Prostate gland (tissue), 2 donors: ENCODE results near the gene ECEL1. TPM values are rescaled to one million over a fixed set of nuclear protein-coding genes. Genes with fewer than 3 reads are reported as not detected.
"Not testable (repeated sequence)": the region's sequence is repeated elsewhere in the genome, so short reads cannot be mapped to it uniquely, and the experiment has no call there.

ENCODE experiments used
- DNase-seq: peaks from one replicate; pipeline ENCODE4 v3.0.0-alpha.2; 2019; ENCODE audit warnings: low spot score
- H3K27ac ChIP-seq, 2 donors: fragments of 200-600 bp; sonication (generic); 2 replicates each; pipeline ENCODE4 v1.5.1; 2017 to 2019
- H3K27me3 ChIP-seq: fragments of 200-600 bp; sonication (generic); replicated peaks from 2 replicates; pipeline ENCODE4 v1.5.1; 2019; ENCODE audit not compliant: insufficient read depth
- H3K36me3 ChIP-seq, 2 donors: fragments of 200-600 bp; sonication (generic); 1 replicate in 1 of 2; 2 replicates in 1 of 2; pipeline versions ENCODE4 v1.5.1 to v1.8.1; 2017 to 2019
- H3K4me1 ChIP-seq: fragments of 200-600 bp; sonication (generic); replicated peaks from 2 replicates; pipeline ENCODE4 v1.5.1; 2019
- H3K4me3 ChIP-seq, 2 donors: fragments of 200-600 bp; sonication (generic); 2 replicates each; pipeline ENCODE4 v1.5.1; 2017 to 2019
- H3K9me3 ChIP-seq: fragments of 200-600 bp; sonication (generic); 2 replicates; pipeline ENCODE4 v1.5.1; 2017
- CTCF ChIP-seq, 4 experiments: fragments of 200-600 bp in 2 of 4; fragments of 450-650 bp in 2 of 4; sonication (generic) in 2 of 4; IDR thresholded peaks; 1 replicate in 3 of 4; 2 replicates in 1 of 4; pipeline ENCODE4 v1.5.1; 2016 to 2019; ENCODE audit warnings: antibody characterized with exemption in 4 of 4, mild to moderate bottlenecking in 2 of 4, moderate library complexity in 2 of 4
- POLR2A ChIP-seq: fragments of 450-650 bp; IDR thresholded peaks from one replicate; pipeline ENCODE4 v1.6.1; 2016; ENCODE audit warnings: antibody characterized with exemption, mild to moderate bottlenecking
- POLR2AphosphoS5 ChIP-seq: sonication (generic); formaldehyde crosslinking; IDR thresholded peaks from one replicate; pipeline ENCODE4 v1.6.1; 2017; ENCODE audit warnings: antibody characterized with exemption
- WGBS: methylation state at CpG from one replicate; pipeline ENCODE4 v1.1.5; 2018; 5-methylcytosine and 5-hydroxymethylcytosine counted together
- intact Hi-C: fragments of 100-400 bp; cut with DNase I; formaldehyde crosslinking; loops from one replicate; pipeline ENCODE4 v1.14.2; 2022
- total RNA-seq, 2 donors: library from RNA; depleted of rRNA; stranded (reverse); fragments of >200 nt; gene quantifications; one replicate each; pipeline ENCODE4 v1.1.0, GENCODE V29; 2016

ECEL1 gene
- total RNA-seq, 2 donors from 2014 or later = 0.82 to 15.3 TPM

- no peak overlapping the region for H3K27ac ChIP-seq
- 67% methylated on average over 9 of the region's 9 CpGs for WGBS
These were observed 53.5 kb downstream of the ECEL1 start for GRCh38 chr2:232434091-232434490.

GRCh38 chr2:232433622-232434021 is 54.0 kb downstream of the ECEL1 start:
- H3K27me3 ChIP-seq, DNase-seq, intact Hi-C loops, H3K4me3 ChIP-seq, H3K27ac ChIP-seq, H3K4me1 ChIP-seq, H3K9me3 ChIP-seq, H3K36me3 ChIP-seq: not testable (repeated sequence)
- WGBS = 95% methylated on average over 8 of the region's 9 CpGs

More at GRCh38 chr2:232434091-232434490, 53.5 kb downstream of the ECEL1 start:
- H3K36me3 ChIP-seq = no peaks in the 10 kb centered on the region
- no peak overlapping the region for H3K4me3 ChIP-seq
- no peaks in the 10 kb centered on the region for H3K27me3 ChIP-seq
- no peaks in the 10 kb centered on the region for H3K9me3 ChIP-seq
- intact Hi-C loops = no loop called here
- DNase-seq = no peak
- H3K4me1 ChIP-seq = no peaks in the 10 kb centered on the region
- TF ChIP-seq CTCF (IDR thresholded peaks at IDR 0.05) (no peak), POLR2AphosphoS5 (no peak), POLR2A (no peak)

GRCh38 chr2:232432598-232433184 is 54.9 kb downstream of the ECEL1 start:
- 94% methylated on average over 7 of the region's 16 CpGs for WGBS
- Histone ChIP-seq H3K4me1 (no peaks in the 10 kb centered on the region), H3K27me3 (no peaks in the 10 kb centered on the region), H3K27ac (no peak overlapping the region), H3K36me3 (no peaks in the 10 kb centered on the region), H3K4me3 (no peak overlapping the region), H3K9me3 (no peaks in the 10 kb centered on the region)
- intact Hi-C loops = no loop called here
- TF ChIP-seq CTCF (IDR thresholded peaks at IDR 0.05) (no peak), POLR2A (no peak)
- DNase-seq = no peak

- no peak for DNase-seq
- WGBS = 93% methylated on average over 12 of the region's 16 CpGs
- Histone ChIP-seq H3K4me3 (no peak overlapping the region), H3K27me3 (no peaks in the 10 kb centered on the region), H3K36me3 (no peaks in the 10 kb centered on the region), H3K27ac (no peak overlapping the region), H3K9me3 (no peaks in the 10 kb centered on the region), H3K4me1 (no peaks in the 10 kb centered on the region)
- no peak for TF ChIP-seq POLR2A
- TF ChIP-seq POLR2AphosphoS5 = no peak
- no peak for TF ChIP-seq CTCF (IDR thresholded peaks at IDR 0.05)
- intact Hi-C loops = no loop called here
These were observed 55.7 kb downstream of the ECEL1 start for GRCh38 chr2:232431705-232432590.

Other genes with a start within 250 kb of the ECEL1 start
- gene ALPP, start 109.1 kb downstream of the ECEL1 start, total RNA-seq = under 1 TPM in 1 of 2 donors, not detected in 1; 0.97 TPM
- gene ALPG, start 81.0 kb downstream of the ECEL1 start, total RNA-seq = under 1 TPM in 1 of 2 donors, not detected in 1; 0.34 TPM
- not detected for gene ALPI, start 31.7 kb downstream of the ECEL1 start, total RNA-seq
- not detected for gene PRSS56, start 32.6 kb upstream of the ECEL1 start, total RNA-seq
- 1 to 10 TPM in 1 of 2 donors, under 1 TPM in 1; 0.34 to 1.4 TPM for gene CHRND, start 38.3 kb upstream of the ECEL1 start, total RNA-seq
- not detected for gene CHRNG, start 51.9 kb upstream of the ECEL1 start, total RNA-seq
- 1 to 10 TPM; 2.6 to 4.9 TPM for gene TIGD1, start 62.7 kb upstream of the ECEL1 start, total RNA-seq
- 10 to 100 TPM; 39.2 to 40.6 TPM for gene EIF4E2, start 62.9 kb upstream of the ECEL1 start, total RNA-seq
- gene EFHD1, start 145.8 kb upstream of the ECEL1 start, total RNA-seq = 10 to 100 TPM; 25.9 to 33.1 TPM
- gene GIGYF2, start 209.5 kb upstream of the ECEL1 start, total RNA-seq = 100 to 1,000 TPM in 1 of 2 donors, 10 to 100 TPM in 1; 61.3 to 106 TPM